ENCODE results near the gene MOB1A. TPM values are rescaled to one million over a fixed set of nuclear protein-coding genes. Genes with fewer than 3 reads are reported as not detected.

MOB1A gene
- total and polyA plus RNA-seq, 2 of the 8 experiments (the other 6 are each of a cell fraction or from before 2014, with no cell fraction given), result 21.6 to 91.7 TPM

DNA sequence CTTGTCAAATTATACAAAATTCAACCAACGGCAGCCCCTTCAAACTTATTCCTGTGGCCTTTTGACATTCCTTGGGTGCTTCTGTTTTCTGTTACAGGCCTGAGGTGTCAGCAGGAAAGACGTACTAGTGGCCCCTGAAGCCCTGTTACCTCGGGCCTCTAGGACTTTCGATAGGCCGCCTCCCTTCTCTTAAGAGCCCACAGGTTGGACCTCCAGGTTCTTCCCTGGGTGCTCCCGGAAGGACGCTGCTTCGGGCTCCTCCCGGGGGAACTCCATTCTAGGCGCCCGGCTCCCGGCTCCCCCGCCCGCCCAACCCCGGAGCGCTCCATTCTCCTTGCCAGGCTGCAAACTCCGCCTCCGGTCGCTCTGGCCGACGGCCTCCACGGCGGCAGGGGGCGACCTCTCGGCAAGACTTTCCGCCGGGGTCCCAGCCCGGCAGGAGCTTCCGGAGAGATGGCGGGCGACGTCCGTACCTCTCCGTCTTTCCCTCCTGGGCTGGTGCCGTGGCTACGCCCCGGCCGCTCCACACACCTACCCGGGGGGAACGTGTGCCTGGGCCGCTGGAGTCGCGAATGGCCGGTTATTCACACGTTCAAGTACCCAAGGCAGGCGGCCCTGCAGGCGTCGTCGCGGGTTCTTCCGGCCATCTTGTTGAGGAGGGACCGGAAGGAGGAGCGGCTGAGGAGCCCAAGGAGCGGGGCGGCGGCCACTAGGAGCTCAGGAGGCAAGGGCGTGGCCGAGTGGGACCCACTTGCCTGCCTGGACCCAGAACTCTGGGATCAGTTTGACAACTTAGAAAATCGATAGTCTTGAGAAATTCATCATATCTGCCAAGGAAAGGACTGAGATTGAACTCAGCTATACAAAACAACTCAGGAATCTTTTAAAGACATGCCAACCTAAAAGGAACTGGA is 58.5 kb downstream of the MOB1A start (continued):
- TF ChIP-seq, protein P1, sequence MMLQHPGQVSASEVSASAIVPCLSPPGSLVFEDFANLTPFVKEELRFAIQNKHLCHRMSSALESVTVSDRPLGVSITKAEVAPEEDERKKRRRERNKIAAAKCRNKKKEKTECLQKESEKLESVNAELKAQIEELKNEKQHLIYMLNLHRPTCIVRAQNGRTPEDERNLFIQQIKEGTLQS (IDR thresholded peaks at IDR 0.05; ENCODE audit: insufficient read depth, low read depth, low read length), result no peak
- TF ChIP-seq GTF2F1 (IDR thresholded peaks at IDR 0.05; ENCODE audit: borderline replicate concordance, low read depth, low read length) (no peak; the same call in 1 of the 2 replicates), SIX5 (IDR thresholded peaks at IDR 0.05; ENCODE audit: low read depth, low read length) (no peak), CHD1 (IDR thresholded peaks at IDR 0.05; ENCODE audit: low read depth, low read length) (no peak), EGR1 (IDR thresholded peaks at IDR 0.05; ENCODE audit: borderline replicate concordance, low read depth, low read length) (no peak), GABPA (IDR thresholded peaks at IDR 0.05; ENCODE audit: borderline replicate concordance, insufficient read depth, low read length) (peak; percentile 39; the same call in 1 of the 2 replicates), CEBPB (IDR thresholded peaks at IDR 0.05; ENCODE audit: low read depth, low read length) (no peak), KDM4A (IDR thresholded peaks at IDR 0.05; ENCODE audit: low read depth, low read length, severe bottlenecking) (peak; percentile 93), SP2 (IDR thresholded peaks at IDR 0.05; ENCODE audit: low read length) (peak; percentile 47; the same call in 1 of the 2 replicates), NANOG (IDR thresholded peaks at IDR 0.05; ENCODE audit: insufficient read depth, low read depth, low read length, poor library complexity, severe bottlenecking) (no peak), TBP (IDR thresholded peaks at IDR 0.05; ENCODE audit: low read depth, low read length) (peak; percentile 68; the same call in 1 of the 2 replicates), RAD21 (IDR thresholded peaks at IDR 0.05 in 1 of 2, conservative IDR thresholded peaks at IDR 0.05 in 1 of 2; ENCODE audit: low read depth in 2 of 2, low read length in 2 of 2) (no peak; a peak in 1 of 4 replicates), RBBP5 (IDR thresholded peaks at IDR 0.05; ENCODE audit: borderline replicate concordance, low read depth, low read length) (no peak), RXRA (IDR thresholded peaks at IDR 0.05; ENCODE audit: insufficient read depth, low read depth, low read length) (no peak), ASH2L (IDR thresholded peaks at IDR 0.05; ENCODE audit: low read length) (no peak), SP1 (IDR thresholded peaks at IDR 0.05; ENCODE audit: low read depth, low read length) (no peak), KDM5A (IDR thresholded peaks at IDR 0.05; ENCODE audit: low read length) (0 out of 2 replicates have a peak, but pooled peaks have one; percentile 19), CBX8 (IDR thresholded peaks at IDR 0.05; ENCODE audit: borderline replicate concordance, low read depth, low read length) (no peak), BCL11A (IDR thresholded peaks at IDR 0.05; ENCODE audit: low read depth in 2 of 2, low read length in 2 of 2) (no peak)
- TF ChIP-seq, protein P2, sequence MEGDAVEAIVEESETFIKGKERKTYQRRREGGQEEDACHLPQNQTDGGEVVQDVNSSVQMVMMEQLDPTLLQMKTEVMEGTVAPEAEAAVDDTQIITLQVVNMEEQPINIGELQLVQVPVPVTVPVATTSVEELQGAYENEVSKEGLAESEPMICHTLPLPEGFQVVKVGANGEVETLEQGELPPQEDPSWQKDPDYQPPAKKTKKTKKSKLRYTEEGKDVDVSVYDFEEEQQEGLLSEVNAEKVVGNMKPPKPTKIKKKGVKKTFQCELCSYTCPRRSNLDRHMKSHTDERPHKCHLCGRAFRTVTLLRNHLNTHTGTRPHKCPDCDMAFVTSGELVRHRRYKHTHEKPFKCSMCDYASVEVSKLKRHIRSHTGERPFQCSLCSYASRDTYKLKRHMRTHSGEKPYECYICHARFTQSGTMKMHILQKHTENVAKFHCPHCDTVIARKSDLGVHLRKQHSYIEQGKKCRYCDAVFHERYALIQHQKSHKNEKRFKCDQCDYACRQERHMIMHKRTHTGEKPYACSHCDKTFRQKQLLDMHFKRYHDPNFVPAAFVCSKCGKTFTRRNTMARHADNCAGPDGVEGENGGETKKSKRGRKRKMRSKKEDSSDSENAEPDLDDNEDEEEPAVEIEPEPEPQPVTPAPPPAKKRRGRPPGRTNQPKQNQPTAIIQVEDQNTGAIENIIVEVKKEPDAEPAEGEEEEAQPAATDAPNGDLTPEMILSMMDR (IDR thresholded peaks at IDR 0.05; ENCODE audit: control extremely low read depth in 1 of 3, insufficient read depth in 1 of 3, low read depth in 1 of 3, low read length in 3 of 3), result peak; percentile 50 to 59 (median 53)

Measured in H1 (cell line).